Astrocyte (in vitro differentiated cells and primary cell): ENCODE measurements around the gene HMOX2. TPM values are rescaled to one million over a fixed set of nuclear protein-coding genes. Genes with fewer than 3 reads are reported as not detected.
A peak's percentile ranks its signal among the peaks of the same experiment; 100 is the strongest.

ENCODE experiments used
- DNase-seq: peaks from one replicate; pipeline ENCODE4 v3.0.0-alpha.2; 2010; ENCODE audit warnings: low read depth
- FAIRE-seq: peaks from 2 replicates; lab custom pipeline; 2011; peaks lifted over from hg19 to GRCh38; lab: Jason Lieb, UNC
- H2AFZ ChIP-seq: 2 replicates; pipeline ENCODE4 v1.6.0; 2012; ENCODE audit warnings: low read depth, low read length, inconsistent platforms
- H3K27ac ChIP-seq: 2 replicates; pipeline ENCODE4 v1.5.1; 2011; ENCODE audit warnings: low read depth, low read length, inconsistent platforms
- H3K27me3 ChIP-seq: 2 replicates; pipeline ENCODE4 v1.6.0; 2011; ENCODE audit warnings: low read length, inconsistent platforms; ENCODE audit not compliant: insufficient read depth
- H3K36me3 ChIP-seq: 2 replicates; pipeline ENCODE4 v1.5.1; 2011; ENCODE audit warnings: low read length, inconsistent platforms; ENCODE audit not compliant: insufficient read depth
- H3K4me1 ChIP-seq: 2 replicates; pipeline ENCODE4 v1.5.1; 2011; ENCODE audit warnings: low read length, inconsistent platforms; ENCODE audit not compliant: insufficient read depth
- H3K4me2 ChIP-seq: 2 replicates; pipeline ENCODE4 v1.6.0; 2012; ENCODE audit warnings: low read length, inconsistent platforms
- H3K4me3 ChIP-seq: 2 replicates; pipeline ENCODE4 v1.5.1; 2011; ENCODE audit warnings: low read depth, mild to moderate bottlenecking, low read length, inconsistent platforms; ENCODE audit not compliant: insufficient read depth
- H3K79me2 ChIP-seq: 2 replicates; pipeline ENCODE4 v1.6.0; 2012; ENCODE audit warnings: mild to moderate bottlenecking, low read length, inconsistent platforms; ENCODE audit not compliant: insufficient read depth
- H3K9ac ChIP-seq: 2 replicates; pipeline ENCODE4 v1.6.0; 2012; ENCODE audit warnings: mild to moderate bottlenecking, low read length, inconsistent platforms
- H3K9me3 ChIP-seq: 2 replicates; pipeline ENCODE4 v1.5.1; 2012; ENCODE audit warnings: low read depth, mild to moderate bottlenecking, low read length, inconsistent platforms; ENCODE audit not compliant: insufficient read depth
- H4K20me1 ChIP-seq: 2 replicates; pipeline ENCODE4 v1.6.0; 2012; ENCODE audit warnings: low read length, inconsistent platforms; ENCODE audit not compliant: insufficient read depth
- H3K27ac Mint-ChIP-seq: one replicate; pipeline ENCODE4 v1.8.0; 2021; ENCODE audit warnings: mild to moderate bottlenecking, mixed read lengths; ENCODE audit not compliant: unreplicated experiment
- H3K27me3 Mint-ChIP-seq: one replicate; pipeline ENCODE4 v1.8.0; 2021; ENCODE audit warnings: low read depth, mixed read lengths; ENCODE audit not compliant: unreplicated experiment
- H3K36me3 Mint-ChIP-seq: one replicate; pipeline ENCODE4 v1.8.0; 2021; ENCODE audit warnings: low read depth, mixed read lengths; ENCODE audit not compliant: unreplicated experiment
- H3K4me1 Mint-ChIP-seq: one replicate; pipeline ENCODE4 v1.8.0; 2021; ENCODE audit warnings: low read depth, mixed read lengths; ENCODE audit not compliant: unreplicated experiment
- H3K4me3 Mint-ChIP-seq: one replicate; pipeline ENCODE4 v1.8.0; 2021; ENCODE audit warnings: mild to moderate bottlenecking, moderate library complexity, mixed read lengths; ENCODE audit not compliant: unreplicated experiment
- H3K9me3 Mint-ChIP-seq: one replicate; pipeline ENCODE4 v1.8.0; 2021; ENCODE audit warnings: mild to moderate bottlenecking, mixed read lengths; ENCODE audit not compliant: unreplicated experiment
- CTCF ChIP-seq: IDR thresholded peaks from 2 replicates; pipeline ENCODE4 v1.5.1; 2011; ENCODE audit warnings: low read depth, mild to moderate bottlenecking, inconsistent platforms, low read length, moderate library complexity; ENCODE audit not compliant: insufficient read depth
- EZH2 ChIP-seq: IDR thresholded peaks from 2 replicates; pipeline ENCODE4 v1.6.1; 2012; ENCODE audit warnings: mild to moderate bottlenecking, low read length, inconsistent platforms; ENCODE audit not compliant: insufficient read depth
- total RNA-seq: library from RNA; stranded (reverse); gene quantifications from 2 replicates; pipeline ENCODE4 v1.2.1, GENCODE V29; 2021

The HMOX2 gene
- total RNA-seq, 1 donor from 2014 or later = 64.9 TPM

GRCh38 chr16:4505356-4506147 is 29.4 kb downstream of the HMOX2 start:
- peaks cover 27% of the 10 kb centered on the region for H3K4me1 Mint-ChIP-seq
- Histone ChIP-seq H4K20me1 (peaks cover 58% of the 10 kb centered on the region), H3K4me2 (no peak overlapping the region), H3K36me3 (peaks cover 17% of the 10 kb centered on the region), H3K79me2 (peaks cover 40% of the 10 kb centered on the region), H3K4me1 (peaks cover 13% of the 10 kb centered on the region), H2AFZ (no peak overlapping the region), H3K9ac (no peak overlapping the region), H3K27me3 (no peaks in the 10 kb centered on the region), H3K27ac (no peak overlapping the region), H3K4me3 (no peak overlapping the region), H3K9me3 (no peaks in the 10 kb centered on the region)
- H3K36me3 Mint-ChIP-seq = peaks cover 4% of the 10 kb centered on the region
- H3K27ac Mint-ChIP-seq = peak overlapping the region; percentile 82
- no peak for DNase-seq
- TF ChIP-seq CTCF = no peak
- no peak for TF ChIP-seq EZH2
- H3K27me3 Mint-ChIP-seq = no peaks in the 10 kb centered on the region
- H3K9me3 Mint-ChIP-seq = no peaks in the 10 kb centered on the region
- FAIRE-seq = no peak
- no peak overlapping the region for H3K4me3 Mint-ChIP-seq

- H4K20me1 ChIP-seq = peaks cover 62% of the 10 kb centered on the region
- FAIRE-seq (peak; percentile 72), DNase-seq (peak; percentile 61)
- no peak overlapping the region for H3K4me3 Mint-ChIP-seq
- H3K27me3 ChIP-seq = no peaks in the 10 kb centered on the region
- H3K9me3 Mint-ChIP-seq = no peaks in the 10 kb centered on the region
- H3K27ac Mint-ChIP-seq = no peak overlapping the region
- no peaks in the 10 kb centered on the region for H3K9me3 ChIP-seq
- H3K36me3 ChIP-seq = peaks cover 20% of the 10 kb centered on the region
- no peak overlapping the region for H2AFZ ChIP-seq
- no peak overlapping the region for H3K4me2 ChIP-seq
- no peak overlapping the region for H3K4me3 ChIP-seq
- peaks cover 4% of the 10 kb centered on the region for H3K36me3 Mint-ChIP-seq
- no peaks in the 10 kb centered on the region for H3K27me3 Mint-ChIP-seq
- peaks cover 4% of the 10 kb centered on the region for H3K4me1 ChIP-seq
- no peak overlapping the region for H3K27ac ChIP-seq
- TF ChIP-seq EZH2 = no peak
- TF ChIP-seq CTCF = peak; percentile 92
- H3K79me2 ChIP-seq = peaks cover 34% of the 10 kb centered on the region
- peak overlapping the region; percentile 11 for H3K9ac ChIP-seq
- H3K4me1 Mint-ChIP-seq = peaks cover 20% of the 10 kb centered on the region
These were observed 30.3 kb downstream of the HMOX2 start for GRCh38 chr16:4506450-4506849.
